ENCODE data around the gene TPBGL.

Gene TPBGL

GRCh38 chr11:75214411-75214821 is 26.2 kb upstream of the TPBGL start:
- peak; percentile 86 to 95 for DNase-seq

- DNase-seq = no peak
Observed at GRCh38 chr11:75214843-75215242, 25.7 kb upstream of the TPBGL start.

- no peak for DNase-seq
Observed at GRCh38 chr11:75219869-75220268, 20.7 kb upstream of the TPBGL start.

- no peak for DNase-seq
Observed at GRCh38 chr11:75223954-75224643, 16.5 kb upstream of the TPBGL start.

GRCh38 chr11:75225794-75226193 is 14.8 kb upstream of the TPBGL start:
- DNase-seq = no peak

- DNase-seq = no peak
Observed at GRCh38 chr11:75229466-75229865, 11.1 kb upstream of the TPBGL start.

- DNase-seq = no peak
Observed at GRCh38 chr11:75230621-75231020, 10.0 kb upstream of the TPBGL start.

GRCh38 chr11:75233754-75234172 is 6.8 kb upstream of the TPBGL start:
- DNase-seq = peak; percentile 56 to 69

GRCh38 chr11:75236062-75236461 is 4.5 kb upstream of the TPBGL start:
- no peak for DNase-seq

GRCh38 chr11:75237050-75237449 is 3.5 kb upstream of the TPBGL start:
- DNase-seq = no peak

- no peak for DNase-seq
Observed at GRCh38 chr11:75238595-75239440, 1.8 kb upstream of the TPBGL start.

GRCh38 chr11:75239531-75240290 is 863 bp upstream of the TPBGL start:
- DNase-seq = no peak

- peak; percentile 40 to 65 for DNase-seq
Observed at GRCh38 chr11:75241036-75241905, 697 bp downstream of the TPBGL start.

GRCh38 chr11:75241906-75242644 is 1.5 kb downstream of the TPBGL start:
- no peak for DNase-seq

- no peak for DNase-seq
Observed at GRCh38 chr11:75242722-75243600, 2.4 kb downstream of the TPBGL start.

- no peak for DNase-seq
Observed at GRCh38 chr11:75244052-75244814, 3.7 kb downstream of the TPBGL start.

GRCh38 chr11:75245356-75246005 is 4.9 kb downstream of the TPBGL start:
- DNase-seq = no peak

- DNase-seq = no peak
Observed at GRCh38 chr11:75246006-75246670, 5.6 kb downstream of the TPBGL start.

All from Kasumi-1 (cell line).